ENCODE measurements around the gene RAPGEF1.
"Not testable (repeated sequence)": the region's sequence is repeated elsewhere in the genome, so short reads cannot be mapped to it uniquely, and the experiment has no call there.

Gene RAPGEF1

GRCh38 chr9:131727184-131727759 is 12.6 kb downstream of the RAPGEF1 start:
- no peak for DNase-seq

- no peak for DNase-seq
These were observed 15.2 kb downstream of the RAPGEF1 start for GRCh38 chr9:131724683-131725082.

GRCh38 chr9:131723632-131724031 is 16.2 kb downstream of the RAPGEF1 start:
- no peak for DNase-seq

- peak; percentile 72 for DNase-seq
These were observed 17.6 kb downstream of the RAPGEF1 start for GRCh38 chr9:131722255-131722654.

- no peak for DNase-seq
These were observed 18.8 kb downstream of the RAPGEF1 start for GRCh38 chr9:131721076-131721475.

- no peak for DNase-seq
These were observed 19.5 kb downstream of the RAPGEF1 start for GRCh38 chr9:131720330-131720729.

GRCh38 chr9:131719262-131719908 is 20.5 kb downstream of the RAPGEF1 start:
- no peak for DNase-seq

GRCh38 chr9:131717719-131718460 is 22.0 kb downstream of the RAPGEF1 start:
- no peak for DNase-seq

- DNase-seq, result no peak
These were observed 24.0 kb downstream of the RAPGEF1 start for GRCh38 chr9:131715906-131716305.

- DNase-seq, result no peak
These were observed 25.1 kb downstream of the RAPGEF1 start for GRCh38 chr9:131714821-131715220.

GRCh38 chr9:131714161-131714646 is 25.7 kb downstream of the RAPGEF1 start:
- no peak for DNase-seq

- DNase-seq, result no peak
These were observed 26.9 kb downstream of the RAPGEF1 start for GRCh38 chr9:131713016-131713415.

GRCh38 chr9:131712151-131712716 is 27.6 kb downstream of the RAPGEF1 start:
- DNase-seq, result no peak

GRCh38 chr9:131709771-131710431 is 30.0 kb downstream of the RAPGEF1 start:
- DNase-seq, result no peak

- not testable (repeated sequence) for DNase-seq
These were observed 30.7 kb downstream of the RAPGEF1 start for GRCh38 chr9:131709010-131709770.

GRCh38 chr9:131708226-131709002 is 31.5 kb downstream of the RAPGEF1 start:
- no peak for DNase-seq

GRCh38 chr9:131707733-131708157 is 32.1 kb downstream of the RAPGEF1 start:
- DNase-seq, result no peak

- DNase-seq, result no peak
These were observed 32.8 kb downstream of the RAPGEF1 start for GRCh38 chr9:131707050-131707449.

- no peak for DNase-seq
These were observed 33.3 kb downstream of the RAPGEF1 start for GRCh38 chr9:131706608-131706970.

- no peak for DNase-seq
These were observed 34.9 kb downstream of the RAPGEF1 start for GRCh38 chr9:131704988-131705387.

Data from NCI-H2227 treated with DMSO at 0.1 percent for 48 hours (cell line).